Measurements from ENCODE around the gene ESR2. TPM values are rescaled to one million over a fixed set of nuclear protein-coding genes. Genes with fewer than 3 reads are reported as not detected.

Gene ESR2
- total RNA-seq, 1 experiment from 2014 or later = 0.15 TPM

DNA sequence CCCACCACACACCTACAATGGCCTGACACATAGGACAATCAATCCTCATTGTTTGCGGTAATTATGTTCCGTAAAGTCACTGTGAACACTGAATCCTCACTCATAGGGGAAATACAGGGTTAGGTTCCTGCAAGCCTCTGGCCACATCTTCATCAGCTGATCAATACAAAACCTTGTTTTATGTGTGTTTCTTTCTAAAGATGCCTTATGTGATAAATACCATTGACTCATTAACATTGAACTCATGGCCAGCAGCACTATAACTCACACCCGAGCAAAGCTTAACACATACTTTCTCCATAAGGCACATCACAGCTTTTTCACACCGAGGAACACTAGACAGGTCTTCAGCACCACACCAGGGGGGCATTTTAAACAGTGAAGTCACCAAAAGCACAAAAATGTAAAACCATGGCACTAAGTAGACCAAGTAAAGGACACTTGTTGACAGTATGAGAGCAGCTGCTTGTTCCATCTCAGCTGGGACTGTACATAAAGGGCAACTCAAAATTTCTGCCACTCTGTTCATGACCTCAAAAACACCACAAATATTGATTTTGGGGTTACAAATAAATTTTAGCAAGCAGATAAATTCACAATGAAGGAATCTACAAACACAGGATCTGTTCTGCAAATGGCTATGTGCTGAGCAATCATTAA, 60.5 kb downstream of the ESR2 start:
- Histone ChIP-seq H3K79me2 (ENCODE audit: insufficient read depth, low read length) (no peaks in the 10 kb centered on the region), H2BK12ac (ENCODE audit: insufficient read length, low read depth, low read length) (no peak overlapping the region), H2BK20ac (ENCODE audit: low read depth, low read length, poor library complexity, severe bottlenecking) (no peak overlapping the region), H3K27ac (ENCODE audit: insufficient read length, low read depth, low read length) (no peak overlapping the region), H3K14ac (ENCODE audit: insufficient read depth, low read length) (no peak overlapping the region), H4K20me1 (ENCODE audit: control insufficient read depth, insufficient read depth, insufficient read length) (no peaks in the 10 kb centered on the region), H3K4me1 (ENCODE audit: insufficient read depth, low read length) (no peaks in the 10 kb centered on the region), H3K79me1 (ENCODE audit: insufficient read depth, low read depth, low read length, poor library complexity, severe bottlenecking) (no peaks in the 10 kb centered on the region), H3K23ac (ENCODE audit: insufficient read length, low read depth, low read length) (no peak overlapping the region), H3K9ac (ENCODE audit: extremely low read depth, insufficient read length, low read length) (no peak overlapping the region), H4K91ac (ENCODE audit: insufficient read length, low read depth, low read length) (no peak overlapping the region), H2BK15ac (ENCODE audit: low read depth, low read length) (no peak overlapping the region), H3T11ph (ENCODE audit: low read length) (no peak overlapping the region), H3K27me3 (ENCODE audit: insufficient read depth, low read length) (no peaks in the 10 kb centered on the region), H2AK5ac (ENCODE audit: insufficient read length, low read length) (no peak overlapping the region), H3K56ac (ENCODE audit: insufficient read length, low read depth, low read length) (no peak overlapping the region), H4K5ac (ENCODE audit: insufficient read length, low read depth, low read length) (no peak overlapping the region), H3K18ac (ENCODE audit: insufficient read length, low read depth, low read length) (no peak overlapping the region), H2BK5ac (ENCODE audit: insufficient read length, low read length) (no peak overlapping the region), H3K4me2 (ENCODE audit: insufficient read depth, insufficient read length, low read length) (no peak overlapping the region), H4K8ac (replicated peaks; ENCODE audit: insufficient read length, low read depth, low read length) (no peak overlapping the region), H3K9me3 (ENCODE audit: control insufficient read depth, low read depth, low read length) (no peaks in the 10 kb centered on the region), H3K23me2 (ENCODE audit: insufficient read length, low read depth, low read length, poor library complexity, severe bottlenecking) (no peaks in the 10 kb centered on the region), H3K4ac (ENCODE audit: low read depth, low read length) (no peak overlapping the region), H2BK120ac (ENCODE audit: low read depth, low read length, poor library complexity, severe bottlenecking) (no peak overlapping the region), H2AFZ (ENCODE audit: low read length) (no peak overlapping the region)
- H3K36me3 Mint-ChIP-seq (ENCODE audit: insufficient read depth in 1 of 3, low read depth in 3 of 3) = peaks cover 0 to 6% (median 2%) of the 10 kb centered on the region in 3 experiments; a peak in 3 of 7 replicates
- peaks cover under 1 to 4% of the 10 kb centered on the region in 2 experiments; a peak in 2 of 4 replicates for H3K4me1 Mint-ChIP-seq
- no peaks in the 10 kb centered on the region; the same call in 1 of the 2 replicates for H3K27me3 Mint-ChIP-seq (ENCODE audit: low read depth)
- no peak overlapping the region for H3K4me3 Mint-ChIP-seq
- no CpG with 5 or more reads among the region's 4 CpGs for WGBS (ENCODE audit: extremely low coverage, insufficient read length, low lambda C conversion rate)
- H3K9me3 Mint-ChIP-seq = no peaks in the 10 kb centered on the region
- H3K27ac Mint-ChIP-seq = no peak overlapping the region
- TF ChIP-seq CTCF (conservative IDR thresholded peaks at IDR 0.05) = no peak
- DNase-seq = no peak
